Kidney epithelial cell (primary cell): ENCODE data around the gene RIN3. TPM values are rescaled to one million over a fixed set of nuclear protein-coding genes. Genes with fewer than 3 reads are reported as not detected.

Source experiments
- DNase-seq: peaks from one replicate; pipeline ENCODE4 v3.0.0-alpha.2; 2010; ENCODE audit warnings: low read depth
- H3K27me3 ChIP-seq: 2 replicates; pipeline ENCODE4 v1.6.0; 2011; ENCODE audit warnings: low read length; ENCODE audit not compliant: control insufficient read depth, insufficient read depth
- H3K36me3 ChIP-seq: 2 replicates; pipeline ENCODE4 v1.5.1; 2011; ENCODE audit warnings: low read length; ENCODE audit not compliant: control insufficient read depth, insufficient read depth
- H3K4me3 ChIP-seq: 2 replicates; pipeline ENCODE4 v1.5.1; 2011; ENCODE audit warnings: low read depth, mild to moderate bottlenecking, control low read depth, low read length
- total RNA-seq: library from RNA; depleted of rRNA; stranded (reverse); fragments of >200 nt; gene quantifications from 2 replicates; pipeline ENCODE4 v1.2.3, GENCODE V29; 2015
- TF ChIP-seq, protein P1 (sequence below): IDR thresholded peaks from 2 replicates; pipeline ENCODE4 v1.5.1; 2011; ENCODE audit warnings: mild to moderate bottlenecking, moderate library complexity, low read length, control low read depth, inconsistent platforms; ENCODE audit not compliant: insufficient read depth, poor library complexity, severe bottlenecking

Gene RIN3
- total RNA-seq, 1 donor from 2014 or later, result 6.0 TPM

- TF ChIP-seq, protein P1, sequence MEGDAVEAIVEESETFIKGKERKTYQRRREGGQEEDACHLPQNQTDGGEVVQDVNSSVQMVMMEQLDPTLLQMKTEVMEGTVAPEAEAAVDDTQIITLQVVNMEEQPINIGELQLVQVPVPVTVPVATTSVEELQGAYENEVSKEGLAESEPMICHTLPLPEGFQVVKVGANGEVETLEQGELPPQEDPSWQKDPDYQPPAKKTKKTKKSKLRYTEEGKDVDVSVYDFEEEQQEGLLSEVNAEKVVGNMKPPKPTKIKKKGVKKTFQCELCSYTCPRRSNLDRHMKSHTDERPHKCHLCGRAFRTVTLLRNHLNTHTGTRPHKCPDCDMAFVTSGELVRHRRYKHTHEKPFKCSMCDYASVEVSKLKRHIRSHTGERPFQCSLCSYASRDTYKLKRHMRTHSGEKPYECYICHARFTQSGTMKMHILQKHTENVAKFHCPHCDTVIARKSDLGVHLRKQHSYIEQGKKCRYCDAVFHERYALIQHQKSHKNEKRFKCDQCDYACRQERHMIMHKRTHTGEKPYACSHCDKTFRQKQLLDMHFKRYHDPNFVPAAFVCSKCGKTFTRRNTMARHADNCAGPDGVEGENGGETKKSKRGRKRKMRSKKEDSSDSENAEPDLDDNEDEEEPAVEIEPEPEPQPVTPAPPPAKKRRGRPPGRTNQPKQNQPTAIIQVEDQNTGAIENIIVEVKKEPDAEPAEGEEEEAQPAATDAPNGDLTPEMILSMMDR, result no peak
- no peak for DNase-seq
- no peak overlapping the region for H3K4me3 ChIP-seq
These were observed 4.2 kb downstream of the RIN3 start for GRCh38 chr14:92517761-92518160.

DNA sequence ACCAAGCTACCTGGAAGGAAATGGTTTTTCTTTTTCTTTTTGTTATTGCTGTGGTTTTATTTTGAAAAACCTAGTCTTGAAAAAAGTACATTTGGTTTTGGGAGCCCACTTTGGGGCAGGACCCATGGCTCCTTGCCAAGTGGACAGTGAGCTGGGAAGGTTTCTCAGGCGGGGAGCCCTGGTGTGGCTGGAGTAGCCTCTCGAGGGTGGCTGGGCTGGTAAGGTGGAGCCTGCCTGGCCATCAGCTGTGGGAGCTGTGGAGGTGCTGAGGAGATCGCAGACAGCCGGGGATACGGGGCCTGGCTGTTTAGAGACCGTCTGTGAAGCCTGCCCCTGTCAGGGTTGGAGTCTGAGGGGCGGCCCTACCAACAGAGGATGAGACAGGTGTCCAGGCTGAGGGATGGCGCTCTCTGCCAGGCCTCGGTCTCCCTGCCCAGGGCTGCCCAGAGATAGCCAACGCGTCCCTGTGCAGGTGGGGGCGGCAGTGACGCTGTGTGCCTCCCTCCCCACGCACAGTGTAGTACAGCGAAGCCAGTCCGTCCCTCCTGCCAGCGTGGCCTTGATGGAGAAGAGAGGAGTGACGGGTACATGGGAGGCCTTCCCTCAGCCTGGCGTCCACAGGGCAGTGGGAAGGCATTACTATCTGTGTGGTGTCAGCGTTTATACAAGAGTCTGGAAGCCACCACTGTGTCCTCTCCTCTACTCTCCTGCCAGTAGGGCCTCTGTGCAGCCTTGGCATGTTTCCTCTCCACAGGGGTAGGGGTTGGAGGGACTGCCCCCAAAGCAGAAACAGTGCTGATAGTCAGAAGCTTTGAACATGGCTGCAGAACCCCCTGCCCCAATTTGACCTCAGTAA lies 5.9 kb downstream of the RIN3 start:
- TF ChIP-seq, protein P1, result no peak
- Histone ChIP-seq H3K27me3 (no peaks in the 10 kb centered on the region), H3K4me3 (no peak overlapping the region), H3K36me3 (no peaks in the 10 kb centered on the region)
- DNase-seq, result no peak

More at GRCh38 chr14:92517761-92518160, 4.2 kb downstream of the RIN3 start:
- Histone ChIP-seq H3K36me3 (no peaks in the 10 kb centered on the region), H3K27me3 (no peaks in the 10 kb centered on the region)

DNA sequence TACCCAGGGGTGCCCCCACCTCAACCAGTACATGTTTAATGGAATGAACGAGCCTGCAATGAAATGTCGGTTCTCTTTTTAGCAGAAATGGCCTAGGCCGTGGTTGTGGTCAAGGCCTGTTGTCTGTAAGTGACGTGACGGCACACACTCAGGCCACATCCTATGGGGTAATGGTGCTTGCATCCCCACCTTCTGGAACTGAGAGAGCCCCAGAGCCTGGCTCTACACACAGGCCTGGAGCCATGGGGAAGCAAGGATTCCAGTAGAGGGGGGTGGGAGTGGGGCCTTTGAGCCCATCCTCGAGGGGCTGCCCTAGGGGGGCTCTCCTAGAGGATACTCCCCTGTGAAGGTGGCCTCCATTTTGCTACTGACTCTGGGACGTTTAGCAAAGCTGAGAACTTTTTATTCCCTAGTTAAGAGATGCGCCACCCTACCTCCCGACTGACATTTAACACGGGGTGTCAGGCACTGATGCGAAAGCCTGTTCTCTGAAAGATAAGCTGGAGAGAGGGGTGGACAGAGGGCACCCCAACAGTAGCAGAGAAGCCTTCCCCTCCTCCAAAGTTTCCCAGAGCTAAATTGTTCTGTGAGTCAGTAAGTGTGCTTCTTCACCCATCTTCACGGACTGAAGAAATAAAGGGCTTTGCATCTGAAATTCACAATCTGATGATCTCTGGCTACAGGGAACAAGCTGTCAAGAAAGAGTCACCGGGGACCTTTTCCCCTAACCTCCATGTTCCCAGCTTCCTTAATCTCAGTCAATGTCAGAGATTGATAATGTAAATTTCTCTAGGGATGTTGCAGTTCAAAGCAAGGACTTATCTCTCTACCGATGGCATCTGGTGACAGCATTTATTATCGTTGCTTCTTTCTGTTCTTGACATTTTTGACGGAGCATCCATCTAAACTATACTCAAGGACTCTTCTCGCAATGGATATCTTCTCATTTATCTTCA lies 6.8 kb downstream of the RIN3 start:
- TF ChIP-seq, protein P1, result no peak
- Histone ChIP-seq H3K36me3 (no peaks in the 10 kb centered on the region), H3K27me3 (no peaks in the 10 kb centered on the region), H3K4me3 (no peak overlapping the region)
- DNase-seq, result no peak

DNA sequence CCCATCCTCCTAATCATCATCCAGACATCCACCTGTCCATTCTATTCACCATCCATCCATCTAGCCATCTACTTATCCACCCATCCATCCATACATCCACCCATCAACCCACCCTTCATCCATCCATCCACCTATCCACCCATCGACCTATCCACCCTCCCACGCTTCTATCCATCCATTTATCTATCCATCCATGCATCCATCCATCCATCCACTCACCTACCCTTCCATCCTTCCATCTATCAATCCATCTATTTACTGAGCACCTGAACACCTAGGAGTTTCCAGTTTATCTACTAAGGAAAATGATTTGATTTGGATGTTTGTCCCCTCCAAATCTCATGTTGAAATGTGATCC lies 7.5 kb downstream of the RIN3 start:
- Histone ChIP-seq H3K4me3 (no peak overlapping the region), H3K36me3 (no peaks in the 10 kb centered on the region), H3K27me3 (no peaks in the 10 kb centered on the region)
- TF ChIP-seq, protein P1, result no peak
- DNase-seq, result no peak

DNA sequence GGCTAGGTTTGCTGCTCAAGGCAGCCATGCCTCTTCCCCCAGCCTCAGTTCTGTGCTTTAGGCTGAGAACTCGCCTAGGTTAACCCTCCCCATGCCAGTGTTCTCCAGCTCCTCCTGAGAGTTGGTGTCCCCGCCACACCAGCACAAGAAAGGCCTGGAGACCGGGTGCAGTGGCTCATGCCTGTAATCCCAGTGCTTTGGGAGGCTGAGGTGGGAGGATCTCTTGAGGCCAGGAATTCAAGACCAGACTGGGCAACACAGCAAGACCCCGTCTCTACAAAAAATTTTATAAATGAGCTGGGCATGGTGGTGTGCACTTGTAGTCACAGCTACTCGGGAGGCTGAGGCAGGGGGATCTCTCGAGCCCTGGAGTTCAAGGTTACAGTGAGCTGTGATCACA lies 10.2 kb downstream of the RIN3 start:
- Histone ChIP-seq H3K36me3 (no peaks in the 10 kb centered on the region), H3K27me3 (no peaks in the 10 kb centered on the region), H3K4me3 (no peak overlapping the region)
- no peak for DNase-seq
- TF ChIP-seq, protein P1, result no peak
